Body of pancreas (tissue), 4 donors: Measurements from ENCODE around the gene SMC5. TPM values are rescaled to one million over a fixed set of nuclear protein-coding genes. Genes with fewer than 3 reads are reported as not detected.

Experiments used
- ATAC-seq: fragments of 150-250 bp; one replicate; pipeline ENCODE4 v1.9.1; 2016
- DNase-seq, 4 donors: peaks; one replicate each; pipeline ENCODE4 v3.0.0-alpha.2; 2019
- H3K27ac ChIP-seq, 4 donors: fragments of 200-600 bp; sonication (generic); 1 replicate in 3 of 4; 2 replicates in 1 of 4; pipeline versions ENCODE4 v1.5.1 to v1.6.1; 2016 to 2019; ENCODE audit warnings: mild to moderate bottlenecking in 1 of 4, mixed read lengths in 1 of 4, moderate library complexity in 1 of 4
- H3K27me3 ChIP-seq, 2 donors: fragments of 200-600 bp; sonication (generic); one replicate each; pipeline ENCODE4 v1.6.0; 2016; ENCODE audit warnings: mild to moderate bottlenecking in 1 of 2
- H3K36me3 ChIP-seq, 2 donors: fragments of 200-600 bp; sonication (generic); replicated peaks in 1 of 2; 2 replicates each; pipeline ENCODE4 v1.5.1; 2016; ENCODE audit warnings: low read depth in 2 of 2; ENCODE audit not compliant: insufficient read depth in 1 of 2
- H3K4me1 ChIP-seq: fragments of 200-600 bp; sonication (generic); one replicate; pipeline ENCODE4 v1.6.0; 2016
- H3K4me3 ChIP-seq, 2 donors: fragments of 200-600 bp; sonication (generic); 1 replicate in 1 of 2; 2 replicates in 1 of 2; pipeline ENCODE4 v1.5.1; 2016 to 2019
- H3K9me3 ChIP-seq, 3 donors: fragments of 200-600 bp; sonication (generic); 1 replicate in 2 of 3; 2 replicates in 1 of 3; pipeline ENCODE4 v1.5.1; 2016
- POLR2A ChIP-seq, 3 donors: fragments of 450-650 bp; IDR thresholded peaks; one replicate each; pipeline ENCODE4 v1.6.1; 2016; ENCODE audit warnings: antibody characterized with exemption in 3 of 3, mild to moderate bottlenecking in 2 of 3
- WGBS, 2 donors: methylation state at CpG; one replicate each; pipeline ENCODE4 v1.1.5; 2017; 5-methylcytosine and 5-hydroxymethylcytosine counted together
- intact Hi-C: fragments of 100-400 bp; cut with DNase I; formaldehyde crosslinking; loops from one replicate; pipeline ENCODE4 v1.15.1; 2023
- total RNA-seq, 2 donors: library from RNA; depleted of rRNA; stranded (reverse); fragments of >200 nt; gene quantifications; one replicate each; pipeline ENCODE4 v1.1.0, GENCODE V29; 2016
- TF ChIP-seq, protein P1 (sequence below), 7 experiments: fragments of 450-650 bp in 4 of 7; fragments of 200-600 bp in 3 of 7; sonication (generic) in 3 of 7; IDR thresholded peaks; one replicate each; pipeline ENCODE4 v1.5.1; 2016 to 2019; ENCODE audit warnings: antibody characterized with exemption in 7 of 7

SMC5 gene
- total RNA-seq, 2 donors from 2014 or later, result 27.2 to 27.4 TPM

DNA sequence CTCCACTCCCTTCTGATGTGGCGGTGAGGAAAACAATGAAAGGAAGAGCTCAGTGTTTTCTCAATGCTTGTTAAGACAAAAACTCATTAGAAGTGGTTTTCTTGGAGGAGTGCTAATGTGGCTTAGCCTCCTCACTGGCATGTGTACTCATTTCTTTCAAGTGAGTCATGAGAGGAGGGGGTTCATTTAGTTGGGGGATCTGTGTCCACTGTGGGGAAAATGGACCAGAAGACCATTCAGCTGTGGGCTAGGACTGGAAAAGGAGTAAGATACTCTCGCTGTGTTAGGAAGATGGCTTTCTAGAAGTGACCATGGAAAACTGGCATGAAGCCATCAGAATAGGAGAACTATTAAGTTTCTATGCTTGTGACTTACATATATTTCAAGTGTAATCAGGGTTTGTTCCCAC is 132.2 kb downstream of the SMC5 start:
- Histone ChIP-seq H3K9me3 (no peaks in the 10 kb centered on the region), H3K36me3 (peaks cover 0 to 9% of the 10 kb centered on the region in 2 donors), H3K4me1 (peaks cover 60% of the 10 kb centered on the region), H3K4me3 (no peak overlapping the region), H3K27ac (peak overlapping the region in 1 of 4 donors; percentile 2), H3K27me3 (no peaks in the 10 kb centered on the region)
- ATAC-seq, result no peak
- TF ChIP-seq, protein P1, sequence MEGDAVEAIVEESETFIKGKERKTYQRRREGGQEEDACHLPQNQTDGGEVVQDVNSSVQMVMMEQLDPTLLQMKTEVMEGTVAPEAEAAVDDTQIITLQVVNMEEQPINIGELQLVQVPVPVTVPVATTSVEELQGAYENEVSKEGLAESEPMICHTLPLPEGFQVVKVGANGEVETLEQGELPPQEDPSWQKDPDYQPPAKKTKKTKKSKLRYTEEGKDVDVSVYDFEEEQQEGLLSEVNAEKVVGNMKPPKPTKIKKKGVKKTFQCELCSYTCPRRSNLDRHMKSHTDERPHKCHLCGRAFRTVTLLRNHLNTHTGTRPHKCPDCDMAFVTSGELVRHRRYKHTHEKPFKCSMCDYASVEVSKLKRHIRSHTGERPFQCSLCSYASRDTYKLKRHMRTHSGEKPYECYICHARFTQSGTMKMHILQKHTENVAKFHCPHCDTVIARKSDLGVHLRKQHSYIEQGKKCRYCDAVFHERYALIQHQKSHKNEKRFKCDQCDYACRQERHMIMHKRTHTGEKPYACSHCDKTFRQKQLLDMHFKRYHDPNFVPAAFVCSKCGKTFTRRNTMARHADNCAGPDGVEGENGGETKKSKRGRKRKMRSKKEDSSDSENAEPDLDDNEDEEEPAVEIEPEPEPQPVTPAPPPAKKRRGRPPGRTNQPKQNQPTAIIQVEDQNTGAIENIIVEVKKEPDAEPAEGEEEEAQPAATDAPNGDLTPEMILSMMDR (IDR thresholded peaks at IDR 0.05), result no peak
- no peak for TF ChIP-seq POLR2A (IDR thresholded peaks at IDR 0.05)
- no peak for DNase-seq
- intact Hi-C loops, result loop anchor here (10.0 kb wide), 2 partner anchors 66 to 204 kb away; no protein-coding TSS in a partner anchor
- 82 to 89% methylated on average over 2 of the region's 2 CpGs for whole genome bisulfite sequencing, 2 donors

DNA sequence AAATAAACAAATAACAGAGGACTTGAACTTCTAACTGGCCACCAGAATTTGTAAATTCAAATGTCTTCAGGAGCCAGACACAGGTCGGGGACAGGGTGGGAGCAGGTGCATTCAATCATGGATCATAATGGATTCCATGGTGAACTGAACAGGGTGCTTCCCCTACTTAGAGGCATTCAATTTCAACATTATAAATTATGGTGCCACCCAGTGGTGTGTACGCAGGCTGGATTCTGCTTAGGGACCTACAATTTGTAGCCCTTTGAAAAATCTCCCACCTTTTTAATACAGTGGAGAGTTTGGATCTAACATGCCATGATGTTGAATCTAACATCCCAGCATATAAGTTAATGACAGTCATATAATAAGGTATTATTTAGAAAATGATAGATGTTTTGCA is 133.4 kb downstream of the SMC5 start:
- Histone ChIP-seq H3K36me3 (no peaks in the 10 kb centered on the region), H3K27me3 (no peaks in the 10 kb centered on the region), H3K9me3 (no peaks in the 10 kb centered on the region), H3K4me3 (no peak overlapping the region), H3K27ac (no peak overlapping the region), H3K4me1 (peaks cover 64% of the 10 kb centered on the region)
- DNase-seq (no peak), ATAC-seq (no peak)
- TF ChIP-seq POLR2A (IDR thresholded peaks at IDR 0.05), result no peak
- TF ChIP-seq, protein P1 (IDR thresholded peaks at IDR 0.05), result peak in 5 of 7 experiments; percentile 8 to 25 (median 13)
- WGBS, 2 donors, result 83 to 92% methylated on average over 2 of the region's 2 CpGs
- intact Hi-C loops, result loop anchor here (10.0 kb wide), 2 partner anchors 67 to 203 kb away; no protein-coding TSS in a partner anchor

DNA sequence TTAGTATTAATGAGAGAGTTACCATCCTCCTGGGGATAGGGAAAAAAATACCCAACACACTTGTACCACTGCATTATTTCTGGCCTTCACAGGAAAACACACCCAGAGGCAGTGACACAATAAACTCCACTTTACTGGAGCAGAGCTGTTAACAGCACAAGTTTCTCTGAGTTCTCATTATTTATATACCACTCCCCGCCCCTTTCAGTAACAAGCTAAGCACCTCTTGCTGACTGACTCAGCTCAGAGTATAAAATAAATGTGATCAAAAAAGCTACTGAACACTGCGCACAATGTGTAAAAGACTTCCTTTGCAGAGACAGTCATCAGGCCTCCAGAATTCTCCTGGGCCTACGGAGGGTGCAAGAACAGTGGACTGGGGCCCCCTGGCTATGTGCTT is 134.1 kb downstream of the SMC5 start:
- no peak for DNase-seq
- Histone ChIP-seq H3K9me3 (no peaks in the 10 kb centered on the region), H3K27ac (peak overlapping the region in 1 of 4 donors; percentile 3), H3K4me3 (no peak overlapping the region), H3K36me3 (no peaks in the 10 kb centered on the region), H3K27me3 (no peaks in the 10 kb centered on the region), H3K4me1 (peaks cover 71% of the 10 kb centered on the region)
- 84 to 89% methylated on average over 3 of the region's 3 CpGs for WGBS, 2 donors
- no peak for ATAC-seq
- intact Hi-C loops, result loop anchor here (10.0 kb wide), 2 partner anchors 68 to 202 kb away; no protein-coding TSS in a partner anchor
- no peak for TF ChIP-seq POLR2A (IDR thresholded peaks at IDR 0.05)
- TF ChIP-seq, protein P1 (IDR thresholded peaks at IDR 0.05), result no peak

DNA sequence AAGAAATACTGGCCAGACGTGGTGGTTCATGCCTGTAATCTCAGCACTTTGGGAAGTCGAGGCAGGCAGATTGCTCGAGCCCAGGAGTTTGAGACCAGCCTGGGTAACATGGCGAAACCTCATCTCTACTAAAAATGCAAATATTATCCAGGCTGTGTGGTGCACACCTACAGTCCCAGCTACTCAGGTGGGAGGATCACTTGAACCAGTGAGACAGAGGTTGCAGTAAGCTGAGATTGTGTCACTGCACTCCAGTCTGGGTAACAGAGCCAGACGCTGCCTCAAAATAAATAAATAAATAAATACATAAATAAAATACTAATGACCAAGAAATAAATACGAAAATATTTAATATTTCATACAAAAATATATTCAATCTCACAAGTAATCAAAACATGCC is 136.9 kb downstream of the SMC5 start:
- H3K4me3 ChIP-seq, result no peak overlapping the region
- DNase-seq, result no peak
- no peaks in the 10 kb centered on the region for H3K9me3 ChIP-seq
- H3K27ac ChIP-seq, result no peak overlapping the region
- H3K27me3 ChIP-seq, result no peaks in the 10 kb centered on the region
- H3K36me3 ChIP-seq, result no peaks in the 10 kb centered on the region
- whole genome bisulfite sequencing, 2 donors, result 78 to 79% methylated on average over 6 of the region's 6 CpGs
- no peak for ATAC-seq
- no peak for TF ChIP-seq POLR2A (IDR thresholded peaks at IDR 0.05)
- TF ChIP-seq, protein P1 (IDR thresholded peaks at IDR 0.05), result no peak
- intact Hi-C loops, result loop anchor here (10.0 kb wide), 2 partner anchors 71 to 199 kb away; no protein-coding TSS in a partner anchor
- H3K4me1 ChIP-seq, result peaks cover 84% of the 10 kb centered on the region

DNA sequence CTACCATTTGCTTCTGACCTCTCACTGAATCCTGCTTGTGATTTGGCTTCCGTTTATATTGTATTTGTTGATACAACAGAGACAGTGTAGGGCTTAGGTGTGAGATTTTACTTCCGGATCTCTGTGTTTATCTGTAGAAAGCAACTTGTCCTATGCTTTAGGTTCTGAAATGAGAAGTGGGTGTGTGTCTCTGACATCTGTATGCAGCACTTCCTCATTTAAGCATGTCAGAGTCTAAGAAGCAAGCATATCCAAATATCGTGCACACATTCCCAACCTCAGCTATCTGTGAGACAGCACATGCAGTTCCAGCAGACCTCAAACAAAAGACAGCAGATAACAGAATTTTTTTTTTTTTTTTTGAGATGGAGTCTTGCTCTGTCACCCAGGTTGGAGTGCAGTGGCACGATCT is 139.4 kb downstream of the SMC5 start:
- Histone ChIP-seq H3K9me3 (no peaks in the 10 kb centered on the region), H3K36me3 (no peaks in the 10 kb centered on the region), H3K4me1 (peaks cover 82% of the 10 kb centered on the region), H3K4me3 (no peak overlapping the region), H3K27ac (peak overlapping the region in 3 of 4 donors; percentile 17 to 26 (median 19)), H3K27me3 (no peaks in the 10 kb centered on the region)
- intact Hi-C loops, result loop anchor here (10.0 kb wide), 2 partner anchors 73 to 197 kb away; no protein-coding TSS in a partner anchor
- TF ChIP-seq, protein P1 (IDR thresholded peaks at IDR 0.05), result no peak
- TF ChIP-seq POLR2A (IDR thresholded peaks at IDR 0.05), result no peak
- ATAC-seq (peak; percentile 43), DNase-seq (peak in 1 of 4 donors; percentile 47)
- 9 to 13% methylated on average over 4 of the region's 4 CpGs for WGBS, 2 donors
